T-helper 2 cell treated with Interferon-gamma antibody and Interleukin-4, amounts not matched to agents 5 μg/mL and 100 μg/mL, for 36 hours (primary cell): ENCODE data around the gene RAD54L2.
"Not testable (repeated sequence)": the region's sequence is repeated elsewhere in the genome, so short reads cannot be mapped to it uniquely, and the experiment has no call there.

Experiments used
- DNase-seq: peaks from one replicate; pipeline ENCODE4 v3.0.0; 2021; ENCODE audit warnings: low spot score
- H3K27ac Mint-ChIP-seq: one replicate; pipeline ENCODE4 v1.8.0; 2021; ENCODE audit warnings: mild to moderate bottlenecking, mixed read lengths
- H3K27me3 Mint-ChIP-seq: one replicate; pipeline ENCODE4 v1.8.0; 2021; ENCODE audit warnings: low read depth, mixed read lengths
- H3K36me3 Mint-ChIP-seq: one replicate; pipeline ENCODE4 v1.8.0; 2021; ENCODE audit warnings: low read depth, mixed read lengths
- H3K4me1 Mint-ChIP-seq: one replicate; pipeline ENCODE4 v1.8.0; 2021; ENCODE audit warnings: low read depth, mixed read lengths
- H3K4me3 Mint-ChIP-seq: one replicate; pipeline ENCODE4 v1.8.0; 2022; ENCODE audit warnings: mild to moderate bottlenecking, moderate library complexity, mixed read lengths
- H3K9me3 Mint-ChIP-seq: one replicate; pipeline ENCODE4 v1.8.0; 2021; ENCODE audit warnings: mixed read lengths

RAD54L2 gene

GRCh38 chr3:51524874-51525273, 13.6 kb upstream of the RAD54L2 start:
- DNase-seq, H3K4me3 Mint-ChIP-seq, H3K4me1 Mint-ChIP-seq: not testable (repeated sequence)

GRCh38 chr3:51530485-51530884, 8.0 kb upstream of the RAD54L2 start:
- H3K27me3 Mint-ChIP-seq, result peaks cover 7% of the 10 kb centered on the region
- no peak for DNase-seq
- H3K36me3 Mint-ChIP-seq, result no peaks in the 10 kb centered on the region
- no peak overlapping the region for H3K4me3 Mint-ChIP-seq
- no peaks in the 10 kb centered on the region for H3K4me1 Mint-ChIP-seq
- no peaks in the 10 kb centered on the region for H3K9me3 Mint-ChIP-seq
- no peak overlapping the region for H3K27ac Mint-ChIP-seq

More at GRCh38 chr3:51524874-51525273, 13.6 kb upstream of the RAD54L2 start:
- not testable (repeated sequence) for H3K9me3 Mint-ChIP-seq, H3K27ac Mint-ChIP-seq, H3K36me3 Mint-ChIP-seq
- H3K27me3 Mint-ChIP-seq, result peaks cover 16% of the 10 kb centered on the region

DNA sequence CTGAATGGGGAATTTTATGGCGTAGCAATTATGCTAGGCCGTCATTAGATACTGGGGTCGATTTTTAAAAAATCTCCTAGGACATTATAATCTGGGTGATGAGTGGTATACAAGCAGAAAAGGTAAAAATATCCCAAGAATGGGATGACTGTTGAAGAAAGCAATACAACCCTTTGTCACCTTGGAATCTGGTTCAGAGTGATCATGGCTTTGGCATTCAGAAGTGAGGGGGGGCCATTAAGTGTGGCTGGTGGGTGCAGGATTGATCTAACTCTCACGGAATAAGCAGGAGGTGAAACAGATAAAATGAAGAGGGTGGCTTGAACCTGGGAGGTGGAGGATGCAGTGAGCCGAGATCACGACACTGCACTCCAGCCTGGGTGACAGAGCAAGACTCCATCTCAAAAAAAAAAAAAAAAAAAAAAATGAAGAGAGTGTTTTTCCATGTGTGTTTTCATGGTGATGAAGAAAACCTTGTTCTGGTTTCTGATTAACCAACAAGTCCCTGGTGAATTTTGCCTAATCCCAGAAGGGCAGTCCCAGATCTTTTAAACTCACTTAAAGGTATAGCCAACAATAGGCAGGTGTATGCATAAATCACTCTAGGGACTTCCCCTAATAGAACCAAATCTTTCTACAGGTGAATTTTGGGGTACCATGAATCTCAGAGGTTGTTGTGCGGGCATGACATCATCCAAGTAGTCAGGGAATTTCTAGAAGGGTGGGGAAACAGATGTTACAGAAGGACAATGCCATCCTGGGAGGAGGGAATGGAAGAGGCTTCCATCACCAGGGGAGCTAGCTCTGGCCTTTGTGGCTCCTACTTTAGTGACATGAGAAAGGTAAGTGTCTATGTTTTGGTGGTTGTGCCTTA, 3.1 kb upstream of the RAD54L2 start:
- H3K36me3 Mint-ChIP-seq, result peaks cover 2% of the 10 kb centered on the region
- H3K9me3 Mint-ChIP-seq, result no peaks in the 10 kb centered on the region
- no peaks in the 10 kb centered on the region for H3K27me3 Mint-ChIP-seq
- DNase-seq, result no peak
- no peak overlapping the region for H3K4me3 Mint-ChIP-seq
- H3K4me1 Mint-ChIP-seq, result peaks cover 18% of the 10 kb centered on the region
- no peak overlapping the region for H3K27ac Mint-ChIP-seq

- not testable (repeated sequence) for H3K36me3 Mint-ChIP-seq, H3K9me3 Mint-ChIP-seq, H3K27me3 Mint-ChIP-seq, DNase-seq
- peaks cover 22% of the 10 kb centered on the region for H3K4me1 Mint-ChIP-seq
- H3K4me3 Mint-ChIP-seq, result peak overlapping the region; percentile 93
- peak overlapping the region; percentile 88 for H3K27ac Mint-ChIP-seq
Measured at GRCh38 chr3:51537631-51538030, 888 bp upstream of the RAD54L2 start.

DNA sequence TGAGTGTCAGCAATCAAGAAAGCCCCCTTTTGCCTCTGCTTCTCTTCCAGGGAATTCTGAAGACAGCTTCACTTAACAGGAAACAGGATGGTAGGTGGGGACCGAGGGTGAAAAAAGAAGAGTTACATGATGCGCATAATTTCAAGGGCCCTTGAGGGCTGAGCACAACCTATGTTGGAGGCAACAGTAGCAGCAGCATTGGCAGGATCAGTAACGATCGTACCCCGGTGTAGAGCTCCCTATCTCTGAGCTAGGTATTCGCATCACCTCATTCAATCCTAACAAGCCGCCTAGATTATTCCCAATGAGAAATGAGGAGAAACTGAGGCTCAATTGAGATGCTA, 432 bp upstream of the RAD54L2 start:
- no peaks in the 10 kb centered on the region for H3K27me3 Mint-ChIP-seq
- peaks cover 3% of the 10 kb centered on the region for H3K36me3 Mint-ChIP-seq
- H3K4me3 Mint-ChIP-seq, result peak overlapping the region; percentile 93
- no peaks in the 10 kb centered on the region for H3K9me3 Mint-ChIP-seq
- H3K27ac Mint-ChIP-seq, result peak overlapping the region; percentile 88
- peaks cover 22% of the 10 kb centered on the region for H3K4me1 Mint-ChIP-seq
- DNase-seq, result no peak

- peak overlapping the region; percentile 97 for H3K4me3 Mint-ChIP-seq
- peaks cover 5% of the 10 kb centered on the region for H3K36me3 Mint-ChIP-seq
- no peaks in the 10 kb centered on the region for H3K9me3 Mint-ChIP-seq
- DNase-seq, result peak; percentile 64
- peaks cover 22% of the 10 kb centered on the region for H3K4me1 Mint-ChIP-seq
- H3K27ac Mint-ChIP-seq, result peak overlapping the region; percentile 75
- no peaks in the 10 kb centered on the region for H3K27me3 Mint-ChIP-seq
Measured at GRCh38 chr3:51539291-51539941, 897 bp downstream of the RAD54L2 start.

DNA sequence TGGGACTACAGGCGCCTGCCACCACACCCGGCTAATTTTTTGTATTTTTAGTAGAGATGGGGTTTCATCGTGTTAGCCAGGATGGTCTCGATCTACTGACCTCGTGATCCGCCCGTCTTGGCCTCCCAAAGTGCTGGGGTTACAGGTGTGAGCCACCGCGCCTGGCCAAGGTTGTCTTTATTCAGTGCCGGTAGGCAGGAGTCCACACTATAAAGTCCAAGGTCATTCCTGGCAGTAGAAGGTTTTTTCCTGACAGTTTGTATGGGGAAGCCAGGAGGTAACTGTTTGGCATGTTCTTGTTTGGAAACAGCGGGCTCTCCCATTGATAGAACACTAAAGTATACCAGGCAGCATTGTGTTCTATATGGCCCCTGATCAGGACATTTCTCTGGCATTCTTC, 4.1 kb downstream of the RAD54L2 start:
- H3K9me3 Mint-ChIP-seq, H3K4me3 Mint-ChIP-seq, H3K27me3 Mint-ChIP-seq, H3K27ac Mint-ChIP-seq, H3K36me3 Mint-ChIP-seq, DNase-seq: not testable (repeated sequence)
- peaks cover 19% of the 10 kb centered on the region for H3K4me1 Mint-ChIP-seq

DNA sequence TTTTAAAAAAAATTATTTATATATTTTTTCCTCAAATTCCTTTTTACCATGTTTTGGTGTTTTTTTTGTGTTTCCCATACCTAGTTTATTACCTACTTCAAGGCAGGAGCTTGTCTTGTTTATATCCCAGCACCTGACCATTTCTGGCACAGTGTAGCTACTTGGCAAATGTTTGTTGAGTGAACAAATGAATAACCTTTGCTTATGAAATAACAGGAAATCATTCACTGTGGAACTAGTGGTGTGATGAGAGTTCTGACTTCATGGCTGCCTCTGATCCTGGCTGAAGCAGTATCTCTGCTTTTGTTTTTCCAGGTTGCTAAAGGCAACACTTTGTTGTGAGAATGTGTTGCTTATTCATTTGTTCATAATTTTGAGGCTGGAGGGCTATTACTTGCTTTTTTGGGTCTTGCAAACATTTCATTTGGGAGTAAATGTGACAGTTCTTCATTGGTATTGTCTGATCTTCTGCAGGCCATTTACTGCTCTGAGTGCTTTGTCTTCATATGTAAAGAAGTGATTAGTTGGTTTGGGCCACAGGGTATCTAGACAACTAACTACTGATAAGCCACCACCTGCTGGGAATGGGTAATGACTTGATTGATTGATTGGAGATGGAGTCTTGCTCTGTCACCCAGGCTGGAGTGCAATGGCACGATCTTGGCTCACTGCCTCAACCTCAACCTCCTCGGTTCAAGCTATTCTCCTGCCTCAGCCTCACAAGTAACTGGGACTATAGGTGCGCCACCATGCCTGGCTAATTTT, 5.7 kb downstream of the RAD54L2 start:
- peaks cover 6% of the 10 kb centered on the region for H3K36me3 Mint-ChIP-seq
- DNase-seq, result no peak
- H3K4me1 Mint-ChIP-seq, result peaks cover 14% of the 10 kb centered on the region
- no peak overlapping the region for H3K27ac Mint-ChIP-seq
- no peak overlapping the region for H3K4me3 Mint-ChIP-seq
- no peaks in the 10 kb centered on the region for H3K27me3 Mint-ChIP-seq
- H3K9me3 Mint-ChIP-seq, result no peaks in the 10 kb centered on the region

DNA sequence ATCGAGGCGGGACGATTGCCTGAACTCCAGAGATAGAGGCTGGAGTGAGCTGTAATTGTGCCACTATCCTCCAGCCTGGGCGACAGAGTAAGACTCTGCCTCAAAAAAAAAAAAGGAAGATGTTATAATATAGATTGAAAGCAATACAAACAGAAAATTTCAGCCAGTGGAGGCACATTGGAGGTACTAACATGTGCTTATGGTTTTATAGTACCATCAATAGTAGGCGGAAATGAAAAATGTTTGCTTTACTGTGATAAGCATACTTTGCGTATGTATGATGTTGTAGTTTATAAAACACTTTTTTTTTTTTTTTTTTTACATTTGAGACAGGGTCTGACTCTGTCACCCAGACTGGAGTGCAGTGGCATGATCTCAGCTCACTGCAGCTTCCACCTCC, 8.8 kb downstream of the RAD54L2 start:
- Mint-ChIP-seq H3K36me3 (peaks cover 9% of the 10 kb centered on the region), H3K4me3 (no peak overlapping the region), H3K27me3 (no peaks in the 10 kb centered on the region), H3K27ac (no peak overlapping the region), H3K9me3 (no peaks in the 10 kb centered on the region), H3K4me1 (no peaks in the 10 kb centered on the region)
- no peak for DNase-seq

GRCh38 chr3:51549311-51549710, 10.8 kb downstream of the RAD54L2 start:
- Mint-ChIP-seq H3K27ac (no peak overlapping the region), H3K27me3 (no peaks in the 10 kb centered on the region), H3K9me3 (no peaks in the 10 kb centered on the region), H3K36me3 (peaks cover 7% of the 10 kb centered on the region), H3K4me3 (no peak overlapping the region), H3K4me1 (no peaks in the 10 kb centered on the region)
- DNase-seq, result no peak

DNA sequence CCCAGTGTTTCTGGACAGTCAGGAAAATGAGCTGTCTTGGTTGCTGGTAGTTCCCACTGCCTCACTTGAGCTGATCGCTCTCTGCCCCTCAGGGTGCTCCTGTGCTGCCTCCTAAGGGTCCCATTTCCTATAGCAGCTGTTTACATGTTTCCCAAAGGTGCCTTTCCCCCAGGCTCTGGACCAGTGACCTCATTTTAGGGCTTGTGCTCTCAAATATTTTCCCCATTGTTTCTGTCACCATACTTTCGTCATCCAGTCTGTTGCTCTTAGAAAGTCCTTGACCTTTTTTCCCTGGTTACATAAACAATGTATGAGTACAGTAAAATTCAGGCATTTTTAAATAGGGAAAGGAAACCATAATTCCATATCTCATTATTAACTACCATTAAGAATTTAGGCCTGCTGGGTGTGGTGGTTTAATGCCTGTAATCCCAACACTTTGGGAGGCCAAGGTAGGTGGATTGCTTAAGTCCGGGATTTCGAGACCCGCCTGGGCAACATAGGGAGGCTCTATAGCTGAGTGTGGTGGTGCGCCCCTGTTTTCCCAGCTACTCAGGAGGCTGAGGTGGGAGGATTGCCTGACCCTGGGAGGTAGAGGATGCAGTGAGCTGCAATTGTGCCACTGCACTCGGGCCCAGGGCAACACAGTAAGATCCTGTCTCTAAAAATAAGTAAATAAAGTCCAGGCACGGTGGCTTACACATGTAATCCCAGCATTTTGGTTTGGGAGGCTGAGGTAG, 11.7 kb downstream of the RAD54L2 start:
- Mint-ChIP-seq H3K4me1 (no peaks in the 10 kb centered on the region), H3K36me3 (peaks cover 6% of the 10 kb centered on the region), H3K27ac (no peak overlapping the region), H3K9me3 (no peaks in the 10 kb centered on the region), H3K27me3 (no peaks in the 10 kb centered on the region), H3K4me3 (no peak overlapping the region)
- no peak for DNase-seq

GRCh38 chr3:51557993-51558392, 19.5 kb downstream of the RAD54L2 start:
- H3K9me3 Mint-ChIP-seq, result no peaks in the 10 kb centered on the region
- DNase-seq, result no peak
- no peaks in the 10 kb centered on the region for H3K27me3 Mint-ChIP-seq
- H3K4me3 Mint-ChIP-seq, result no peak overlapping the region
- no peaks in the 10 kb centered on the region for H3K4me1 Mint-ChIP-seq
- no peak overlapping the region for H3K27ac Mint-ChIP-seq
- H3K36me3 Mint-ChIP-seq, result peaks cover 3% of the 10 kb centered on the region

DNA sequence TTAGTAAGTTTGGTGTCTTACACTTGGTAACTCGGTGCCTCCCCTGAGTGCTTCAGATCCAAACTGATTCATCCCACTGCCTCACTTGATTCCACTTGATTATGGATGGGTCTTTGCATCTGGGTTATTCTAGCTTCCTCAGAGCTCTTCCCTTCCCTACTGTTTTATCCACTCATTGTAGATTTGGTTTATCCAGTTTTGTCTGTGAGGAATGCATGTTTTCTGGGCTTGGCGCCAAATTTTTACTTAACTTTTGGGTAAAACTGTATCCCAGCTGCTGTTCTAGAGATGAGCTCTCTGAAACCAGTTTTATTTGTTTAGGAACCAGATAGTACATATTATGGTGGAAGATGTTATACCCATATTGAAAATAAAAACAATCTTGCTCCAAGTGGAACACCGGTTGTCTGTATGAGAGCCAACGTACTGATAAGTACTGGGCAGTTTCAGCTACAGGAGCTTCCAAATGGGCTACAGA, 20.9 kb downstream of the RAD54L2 start:
- Mint-ChIP-seq H3K36me3 (peaks cover 3% of the 10 kb centered on the region), H3K4me3 (no peak overlapping the region), H3K27ac (no peak overlapping the region), H3K9me3 (no peaks in the 10 kb centered on the region), H3K4me1 (no peaks in the 10 kb centered on the region), H3K27me3 (no peaks in the 10 kb centered on the region)
- DNase-seq, result no peak
